Kidney glomerular epithelial cell (primary cell): ENCODE results near the gene MGAT4B.
"Not testable (repeated sequence)": the region's sequence is repeated elsewhere in the genome, so short reads cannot be mapped to it uniquely, and the experiment has no call there.

ENCODE experiments used
- DNase-seq: peaks from one replicate; lab custom pipeline; 2025; lab: John Stamatoyannopoulos, UW

MGAT4B gene

GRCh38 chr5:179806250-179807048 lies at the start of gene MGAT4B:
Gene MGAT4B (minus strand): TSS chr5:179806866. CDS start chr5:179806583, 283 bp downstream.
- peak; percentile 40 for DNase-seq

GRCh38 chr5:179854356-179854755 lies 47.7 kb upstream of the MGAT4B start:
- DNase-seq = no peak

- DNase-seq = no peak
These were observed 46.4 kb upstream of the MGAT4B start for GRCh38 chr5:179852993-179853547.

GRCh38 chr5:179841621-179842020 lies 35.0 kb upstream of the MGAT4B start:
- DNase-seq = no peak

GRCh38 chr5:179840766-179841165 lies 34.1 kb upstream of the MGAT4B start:
- DNase-seq = no peak

GRCh38 chr5:179840321-179840720 lies 33.7 kb upstream of the MGAT4B start:
- DNase-seq = no peak

GRCh38 chr5:179839328-179840256 lies 32.9 kb upstream of the MGAT4B start:
- no peak for DNase-seq

GRCh38 chr5:179837076-179838011 lies 30.7 kb upstream of the MGAT4B start:
- no peak for DNase-seq

- DNase-seq = no peak
These were observed 29.8 kb upstream of the MGAT4B start for GRCh38 chr5:179836225-179837019.

GRCh38 chr5:179834871-179835270 lies 28.2 kb upstream of the MGAT4B start:
- DNase-seq = not testable (repeated sequence)

- no peak for DNase-seq
These were observed 27.5 kb upstream of the MGAT4B start for GRCh38 chr5:179834120-179834519.

- no peak for DNase-seq
These were observed 27.0 kb upstream of the MGAT4B start for GRCh38 chr5:179833709-179834070.

GRCh38 chr5:179833056-179833708 lies 26.5 kb upstream of the MGAT4B start:
- DNase-seq = no peak

- no peak for DNase-seq
These were observed 25.5 kb upstream of the MGAT4B start for GRCh38 chr5:179832039-179832745.

- no peak for DNase-seq
These were observed 24.3 kb upstream of the MGAT4B start for GRCh38 chr5:179830818-179831468.

- no peak for DNase-seq
These were observed 23.2 kb upstream of the MGAT4B start for GRCh38 chr5:179829732-179830435.

- DNase-seq = no peak
These were observed 22.2 kb upstream of the MGAT4B start for GRCh38 chr5:179828756-179829421.

- DNase-seq = no peak
These were observed 21.0 kb upstream of the MGAT4B start for GRCh38 chr5:179827680-179828079.
